Skin of body (tissue), 2 donors: ENCODE data around the gene ACTL7B. TPM values are rescaled to one million over a fixed set of nuclear protein-coding genes. Genes with fewer than 3 reads are reported as not detected.
"Not testable (repeated sequence)": the region's sequence is repeated elsewhere in the genome, so short reads cannot be mapped to it uniquely, and the experiment has no call there.

Source experiments
- DNase-seq: peaks from one replicate; lab custom pipeline; 2025; lab: John Stamatoyannopoulos, UW
- total RNA-seq: library from RNA; depleted of rRNA; stranded (reverse); fragments of >200 nt; gene quantifications from one replicate; pipeline ENCODE4 v1.2.3, GENCODE V29; 2014

ACTL7B gene
- total RNA-seq, 1 donor from 2014 or later = not detected

DNA sequence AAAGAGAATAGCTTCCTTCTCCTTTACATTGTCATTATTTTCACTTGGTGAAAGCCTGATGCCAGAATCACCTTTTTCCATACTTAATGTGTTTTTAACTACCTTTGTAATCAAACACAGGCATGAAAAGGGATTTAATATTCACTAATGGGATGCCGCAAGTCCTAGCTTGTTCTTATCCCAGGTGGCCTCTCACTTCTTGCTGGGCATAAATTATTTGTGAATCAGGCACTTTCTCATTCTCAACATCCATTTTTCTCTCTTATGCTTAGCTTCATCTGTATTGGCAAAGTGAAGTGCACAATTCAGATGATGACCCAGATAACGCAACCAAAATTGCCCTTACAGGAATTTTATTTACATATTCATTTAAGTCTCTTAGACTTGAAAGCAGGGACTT lies 10.9 kb downstream of the ACTL7B start:
- no peak for DNase-seq

GRCh38 chr9:108844391-108844790 lies 11.4 kb downstream of the ACTL7B start:
- no peak for DNase-seq

- no peak for DNase-seq
These were observed 13.0 kb downstream of the ACTL7B start for GRCh38 chr9:108842610-108843295.

DNA sequence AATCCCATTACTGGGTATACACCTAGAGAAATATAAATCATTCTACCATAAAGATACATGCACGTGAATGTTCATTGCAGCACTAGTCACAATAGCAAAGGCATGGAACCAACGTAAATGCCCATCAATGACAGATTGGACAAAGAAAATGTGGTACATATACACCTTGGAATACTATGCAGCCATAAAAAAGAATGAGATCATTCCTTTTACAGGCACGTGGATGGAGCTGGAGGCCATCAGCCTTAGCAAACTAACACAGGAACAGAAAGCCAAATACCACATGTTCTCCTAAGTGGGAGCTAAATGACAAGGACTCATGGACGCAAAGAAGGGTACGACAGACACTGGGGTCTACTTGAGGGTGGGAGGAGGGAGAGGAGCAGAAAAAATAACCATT lies 16.2 kb downstream of the ACTL7B start:
- DNase-seq = not testable (repeated sequence)

DNA sequence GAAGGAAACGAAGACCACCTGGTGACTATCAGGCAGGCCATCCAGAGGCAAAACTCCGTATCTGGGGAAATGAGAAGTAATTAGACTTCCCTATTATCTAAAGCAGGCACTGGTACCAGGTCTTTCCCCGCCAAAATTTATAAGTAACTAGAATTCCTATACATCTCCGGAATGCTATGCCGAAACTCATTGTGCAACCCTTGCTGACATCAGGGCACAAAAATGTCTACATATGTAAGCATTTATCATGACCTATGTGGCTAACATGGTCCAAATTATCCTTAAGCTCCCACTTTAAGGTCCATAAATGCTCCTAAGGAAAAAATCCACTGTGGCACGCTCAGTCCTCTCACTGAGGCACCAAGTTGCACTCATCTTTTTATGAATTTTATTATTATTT lies 17.8 kb downstream of the ACTL7B start:
- peak; percentile 73 for DNase-seq

GRCh38 chr9:108837530-108837929 lies 18.3 kb downstream of the ACTL7B start:
- DNase-seq = no peak

DNA sequence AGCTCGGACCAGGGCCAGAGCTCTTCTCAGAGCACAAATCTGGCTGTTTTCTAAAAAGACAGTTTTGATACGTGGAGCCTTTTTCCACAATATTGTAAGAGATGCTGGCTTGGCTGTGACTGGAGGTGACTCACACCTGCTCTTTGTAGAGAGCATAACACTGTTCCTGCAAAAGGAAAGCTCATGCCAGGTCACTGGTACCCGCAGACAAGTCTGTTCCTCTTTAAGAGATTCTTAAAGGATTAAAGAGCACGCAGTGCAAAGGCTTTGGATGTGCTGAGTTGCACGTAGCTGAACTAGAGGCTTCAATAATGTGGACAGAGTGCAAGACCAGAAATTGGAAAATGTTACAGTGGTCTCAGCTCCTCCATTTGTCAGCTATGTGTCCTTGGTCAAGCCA lies 19.0 kb downstream of the ACTL7B start:
- no peak for DNase-seq

- DNase-seq = no peak
These were observed 19.5 kb downstream of the ACTL7B start for GRCh38 chr9:108836319-108836718.

- DNase-seq = no peak
These were observed 20.0 kb downstream of the ACTL7B start for GRCh38 chr9:108835831-108836230.

GRCh38 chr9:108834959-108835665 lies 20.7 kb downstream of the ACTL7B start:
- no peak for DNase-seq

DNA sequence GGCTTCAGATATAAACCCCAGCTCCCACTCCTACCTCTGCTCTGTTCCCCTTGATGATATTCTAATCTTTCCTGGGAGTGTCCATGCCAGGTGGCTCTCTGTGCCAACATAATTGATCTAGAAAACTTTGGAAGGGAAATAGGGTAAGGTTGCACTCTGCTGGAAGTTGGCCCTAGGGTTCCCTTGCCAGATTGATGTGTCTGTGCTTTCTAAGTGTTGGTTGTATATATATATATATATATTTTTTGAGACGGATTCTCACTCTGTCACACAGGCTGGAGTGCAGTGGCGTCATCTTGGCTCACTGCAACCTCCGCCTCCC lies 23.6 kb downstream of the ACTL7B start:
- no peak for DNase-seq

GRCh38 chr9:108831496-108832178 lies 24.1 kb downstream of the ACTL7B start:
- DNase-seq = no peak

- DNase-seq = no peak
These were observed 25.5 kb downstream of the ACTL7B start for GRCh38 chr9:108830272-108830671.

GRCh38 chr9:108823829-108824228 lies 32.0 kb downstream of the ACTL7B start:
- DNase-seq = no peak

GRCh38 chr9:108816037-108816436 lies 39.7 kb downstream of the ACTL7B start:
- no peak for DNase-seq

DNA sequence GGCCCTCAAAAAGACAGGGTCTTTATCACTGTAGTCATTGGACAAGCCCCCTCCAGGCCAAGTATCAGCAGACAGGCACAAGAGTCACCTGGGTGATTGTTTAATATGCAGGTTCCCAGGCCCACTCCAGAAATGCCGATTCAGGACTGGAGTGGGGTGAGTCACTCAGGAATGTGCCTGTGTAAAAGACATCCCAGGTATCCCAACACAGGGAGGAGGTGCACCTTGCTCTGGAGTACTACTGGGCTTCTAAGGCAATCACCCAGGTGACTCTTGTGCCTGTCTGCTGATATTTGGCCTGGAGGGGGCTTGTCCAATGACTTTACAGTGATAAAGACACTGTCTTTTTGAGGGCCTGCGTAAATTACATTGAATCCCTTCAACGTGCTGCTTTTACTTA lies 40.6 kb downstream of the ACTL7B start:
- DNase-seq = no peak

DNA sequence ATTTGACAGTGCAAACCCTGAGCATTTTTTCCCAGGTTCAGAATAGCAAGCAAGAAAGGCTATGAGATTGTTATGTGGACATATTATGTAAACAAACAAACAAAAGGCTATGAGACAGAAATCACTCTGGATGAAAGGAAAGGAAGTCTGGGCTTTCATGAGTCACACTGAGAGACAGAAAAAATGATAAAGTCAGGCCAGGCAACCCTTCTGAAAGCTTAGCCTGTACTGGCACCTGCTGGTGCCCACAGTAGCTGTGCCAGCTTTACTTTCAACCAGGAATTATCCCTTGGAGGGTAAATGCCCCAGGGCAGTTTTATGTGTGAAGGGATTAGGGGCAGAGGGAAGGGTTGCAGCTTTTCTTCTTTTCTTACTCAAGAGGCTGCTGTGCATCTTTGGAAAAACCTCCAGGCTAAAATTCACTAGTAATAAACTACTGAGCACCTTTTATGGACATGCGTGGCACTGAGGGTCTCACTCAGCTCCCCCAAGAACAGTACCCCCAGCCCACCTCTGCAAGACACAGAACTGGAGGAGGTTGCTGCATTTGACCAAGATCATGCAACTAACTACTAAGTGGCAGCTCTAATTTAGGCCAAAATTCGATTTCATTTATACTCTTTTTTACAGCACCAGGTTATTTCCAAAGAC lies 41.7 kb downstream of the ACTL7B start:
- DNase-seq = no peak

GRCh38 chr9:108812396-108813025 lies 43.3 kb downstream of the ACTL7B start:
- peak; percentile 78 for DNase-seq

- no peak for DNase-seq
These were observed 43.8 kb downstream of the ACTL7B start for GRCh38 chr9:108811944-108812343.

DNA sequence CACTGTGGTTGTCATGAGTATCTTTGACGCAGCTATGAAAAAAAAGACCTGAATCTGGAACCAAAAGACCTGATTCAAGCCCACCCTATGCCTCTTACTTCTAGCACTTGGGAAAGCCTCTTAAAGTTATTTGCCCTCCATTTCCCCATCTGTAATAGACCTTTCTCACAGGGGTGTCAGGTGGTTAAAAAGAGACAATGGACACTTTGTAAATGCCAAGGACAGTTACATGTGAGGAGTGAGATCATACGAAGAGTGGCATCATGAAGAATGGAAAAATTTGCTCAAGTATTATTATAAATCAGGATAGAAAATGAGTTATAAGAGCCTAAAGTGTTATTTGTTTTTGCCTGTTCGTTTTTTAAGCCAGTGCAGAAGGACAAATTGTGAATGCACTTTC lies 46.5 kb downstream of the ACTL7B start:
- DNase-seq = no peak
